ENCODE measurements around the gene MYO16.

DNA sequence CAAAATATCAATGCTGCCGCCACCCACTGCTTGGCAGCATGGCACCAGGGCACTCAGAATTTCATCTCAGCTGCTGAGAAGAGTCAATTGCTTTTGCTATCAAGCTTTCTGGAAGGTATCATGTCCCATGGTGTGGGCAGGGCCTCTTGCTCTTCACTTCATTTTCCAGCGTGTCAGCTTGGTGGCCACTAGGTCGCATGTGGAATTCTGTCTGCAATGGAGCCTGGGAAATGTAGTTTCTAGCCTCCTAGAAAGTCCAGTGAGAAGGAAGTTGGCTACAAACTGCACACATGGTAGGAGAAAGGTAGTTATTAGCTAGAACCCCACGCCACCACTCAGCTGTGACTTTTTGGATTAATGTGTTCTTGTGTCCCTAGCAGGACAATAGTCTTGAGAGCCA is 105.3 kb downstream of the MYO16 start:
- TF ChIP-seq CTCF (IDR thresholded peaks at IDR 0.05) (no peak), POLR2A (IDR thresholded peaks at IDR 0.05) (no peak), EP300 (IDR thresholded peaks at IDR 0.05) (no peak)

All from tibial nerve (tissue), 4 donors.